HepG2 (cell line): ENCODE data around the gene MOB3C. TPM values are rescaled to one million over a fixed set of nuclear protein-coding genes. Genes with fewer than 3 reads are reported as not detected.

Experiments
- ATAC-seq: fragments of 200-7000 bp; cut with Tn5 transposase; 3 replicates; pipeline ENCODE4 v1.9.1; 2020; ENCODE audit warnings: mild to moderate bottlenecking, moderate library complexity
- BruUV-seq: library from RNA; stranded (reverse); fragments of 400-500 nt; replicated peaks from 2 replicates; lab custom pipeline; 2021; lab: Mats Ljungman, UMichigan
- CTCF ChIA-PET: fragments of 300-600 bp; formaldehyde crosslinking; extraction: SDS; loops from one replicate; lab custom pipeline; 2021; ENCODE audit warnings: low total read pairs, inconsistent platforms, low intra/inter-chr PET ratio; lab: Yijun Ruan, JAX
- POLR2A ChIA-PET: fragments of 350-600 bp; sonication (Branson Sonifier 250); formaldehyde crosslinking; loops from one replicate; lab custom pipeline; 2020; ENCODE audit warnings: antibody characterized with exemption, inconsistent platforms; lab: Yijun Ruan, JAX
- DNase-seq: peaks from one replicate; pipeline ENCODE4 v3.0.0-alpha.2; 2015; ENCODE audit warnings: low spot score
- FAIRE-seq: peaks from 3 replicates; lab custom pipeline; 2011; peaks lifted over from hg19 to GRCh38; lab: Jason Lieb, UNC
- H2AFZ ChIP-seq: one replicate; pipeline ENCODE4 v1.6.1; 2011; ENCODE audit warnings: low read length, inconsistent platforms
- H3K27ac ChIP-seq: fragments of 300-600 bp; 3 replicates; pipeline ENCODE4 v1.8.0; 2011; ENCODE audit warnings: mixed run types, mild to moderate bottlenecking, mixed read lengths, low read length, inconsistent platforms; ENCODE audit not compliant: insufficient read depth; ENCODE audit errors: extremely low read length
- H3K27me3 ChIP-seq, 2 experiments: fragments of 200-600 bp in 1 of 2; 2 replicates in 1 of 2; 3 replicates in 1 of 2; pipeline versions ENCODE4 v1.6.0 to v1.8.0; 2011; ENCODE audit warnings: low read length in 2 of 2, mild to moderate bottlenecking in 2 of 2, moderate library complexity in 2 of 2, inconsistent platforms in 1 of 2; ENCODE audit not compliant: insufficient read depth in 2 of 2, control insufficient read depth in 1 of 2
- H3K36me3 ChIP-seq, 2 experiments: fragments of 200-600 bp in 1 of 2; replicated peaks in 1 of 2; 2 replicates in 1 of 2; 3 replicates in 1 of 2; pipeline versions ENCODE4 v1.5.1 to v1.8.0; 2011; ENCODE audit warnings: low read length in 2 of 2, inconsistent platforms in 1 of 2; ENCODE audit not compliant: insufficient read depth in 2 of 2, control insufficient read depth in 1 of 2
- H3K4me1 ChIP-seq: 2 replicates; pipeline ENCODE4 v1.5.1; 2012; ENCODE audit warnings: low read length, inconsistent platforms; ENCODE audit not compliant: insufficient read depth
- H3K4me2 ChIP-seq: 2 replicates; pipeline ENCODE4 v1.6.0; 2011; ENCODE audit warnings: low read depth, low read length, inconsistent platforms
- H3K4me3 ChIP-seq, 3 experiments: fragments of 200-600 bp in 1 of 3; sonication (generic), shearing (Covaris generic) in 1 of 3; replicated peaks in 1 of 3; 2 replicates each; pipeline ENCODE4 v1.5.1; 2011 to 2016; ENCODE audit warnings: low read length in 3 of 3, inconsistent platforms in 2 of 3, low read depth in 2 of 3, mild to moderate bottlenecking in 2 of 3, control low read depth in 1 of 3, mixed read lengths in 1 of 3; ENCODE audit not compliant: insufficient read depth in 1 of 3
- H3K79me2 ChIP-seq: one replicate; pipeline ENCODE4 v1.6.1; 2011; ENCODE audit warnings: low read length, inconsistent platforms; ENCODE audit not compliant: insufficient read depth
- H3K9ac ChIP-seq: 2 replicates; pipeline ENCODE4 v1.6.0; 2011; ENCODE audit warnings: mild to moderate bottlenecking, low read depth, low read length, inconsistent platforms; ENCODE audit not compliant: insufficient read depth
- H3K9me3 ChIP-seq: 2 replicates; pipeline ENCODE4 v1.5.1; 2012; ENCODE audit warnings: mild to moderate bottlenecking, low read length
- H4K20me1 ChIP-seq: 2 replicates; pipeline ENCODE4 v1.6.0; 2011; ENCODE audit warnings: inconsistent platforms, mild to moderate bottlenecking, low read length, moderate library complexity; ENCODE audit not compliant: insufficient read depth
- AGO2 ChIP-seq: fragments of 200-400 bp; formaldehyde crosslinking; optimal IDR thresholded peaks from 2 replicates; pipeline ENCODE3; 2017; ENCODE audit warnings: mild to moderate bottlenecking, low read depth, low read length, moderate library complexity
- CBX2 ChIP-seq, 2 experiments: fragments of 200-600 bp in 1 of 2; sonication (generic); formaldehyde crosslinking in 1 of 2; IDR thresholded peaks; 2 replicates each; pipeline versions ENCODE4 v1.7.0 to v1.8.1; 2018 to 2022; ENCODE audit warnings: low read depth in 2 of 2, low read length in 1 of 2, mild to moderate bottlenecking in 1 of 2, missing genetic modification reagents in 1 of 2
- CHD2 ChIP-seq: IDR thresholded peaks from 2 replicates; pipeline ENCODE4 v1.6.1; 2011; ENCODE audit warnings: low read depth, low read length, improper control_type of control experiment
- IRX3 ChIP-seq: sonication (generic); formaldehyde crosslinking; IDR thresholded peaks from 2 replicates; pipeline ENCODE4 v1.8.1; 2023; ENCODE audit warnings: mild to moderate bottlenecking, low read depth, missing genetic modification reagents, borderline replicate concordance
- MTA3 ChIP-seq: sonication (generic); formaldehyde crosslinking; IDR thresholded peaks from 2 replicates; pipeline ENCODE4 v1.4.0; 2020; ENCODE audit warnings: missing genetic modification reagents
- MXD1 ChIP-seq: sonication (generic); formaldehyde crosslinking; IDR thresholded peaks from 2 replicates; pipeline ENCODE4 v1.4.0; 2020; ENCODE audit warnings: mild to moderate bottlenecking, missing genetic modification reagents
- PCBP2 ChIP-seq: fragments of 200-400 bp; formaldehyde crosslinking; optimal IDR thresholded peaks from 2 replicates; pipeline ENCODE3; 2018; ENCODE audit warnings: low read length, low read depth; ENCODE audit not compliant: poor library complexity, severe bottlenecking
- PPARG ChIP-seq: conservative IDR thresholded peaks from 2 replicates; pipeline ENCODE4 v1.6.1; 2016; ENCODE audit warnings: missing biosample characterization, missing genetic modification reagents
- PREB ChIP-seq: sonication (generic); formaldehyde crosslinking; IDR thresholded peaks from 2 replicates; pipeline ENCODE4 v1.4.0; 2020; ENCODE audit warnings: missing genetic modification reagents
- RFXAP ChIP-seq: sonication (generic); formaldehyde crosslinking; IDR thresholded peaks from 2 replicates; pipeline ENCODE4 v1.4.0; 2020; ENCODE audit warnings: missing genetic modification reagents, borderline replicate concordance
- ZBTB2 ChIP-seq: sonication (generic); formaldehyde crosslinking; IDR thresholded peaks from 2 replicates; pipeline ENCODE4 v1.8.0; 2022; ENCODE audit warnings: low read depth, missing genetic modification reagents
- ZNF362 ChIP-seq: sonication (generic); formaldehyde crosslinking; IDR thresholded peaks from 2 replicates; pipeline ENCODE4 v1.4.0; 2020; ENCODE audit warnings: missing genetic modification reagents, mild to moderate bottlenecking, borderline replicate concordance
- ZNF616 ChIP-seq: sonication (generic); formaldehyde crosslinking; IDR thresholded peaks from 2 replicates; pipeline ENCODE4 v1.5.0; 2020; ENCODE audit warnings: low read depth, mild to moderate bottlenecking, missing genetic modification reagents
- ZNF737 ChIP-seq: sonication (generic); formaldehyde crosslinking; IDR thresholded peaks from 2 replicates; pipeline ENCODE4 v1.5.0; 2020; ENCODE audit warnings: missing genetic modification reagents, mild to moderate bottlenecking, borderline replicate concordance
- whole genome bisulfite sequencing: methylation state at CpG from one replicate; pipeline ENCODE4 v1.1.6; 2017; ENCODE audit warnings: low lambda C conversion rate; 5-methylcytosine and 5-hydroxymethylcytosine counted together
- in situ Hi-C: cut with HindIII; loops from 2 replicates; pipeline ENCODE4 v1.10.0; 2017; ENCODE audit warnings: low pct_unique_long_range_greater_than_20kb; ENCODE audit not compliant: extremely low pct_ligation_motif_present
- intact Hi-C: fragments of 100-400 bp; cut with micrococcal nuclease; formaldehyde crosslinking; loops from one replicate; pipeline ENCODE4 v1.10.0; 2022; ENCODE audit not compliant: unreplicated experiment
- polyA plus RNA-seq, 8 experiments: library from polyadenylated mRNA; depleted of rRNA in 3 of 8; stranded (reverse) in 7 of 8; unstranded in 1 of 8; fragments of >200 nt; fragmentation: Illumina TruSeq in 4 of 8; extraction: Trizol in 4 of 8; gene quantifications; 2 replicates each; pipeline versions ENCODE4 v1.2.1 to v1.2.3, GENCODE V29; 2011 to 2016; ENCODE audit warnings: low read depth in 4 of 8, missing spikeins in 1 of 8, mixed read lengths in 1 of 8; ENCODE audit not compliant: insufficient read depth in 1 of 8
- total RNA-seq, 5 experiments: library from RNA; depleted of rRNA; stranded (reverse); fragments of >200 nt; fragmentation: Illumina TruSeq; extraction: Trizol; gene quantifications; 2 replicates each; pipeline ENCODE4 v1.2.3, GENCODE V29; 2016; ENCODE audit warnings: low read depth in 1 of 5

Gene MOB3C
- total and polyA plus RNA-seq, 2 of the 13 experiments (the other 11 are each of a cell fraction or from before 2014, with no cell fraction given) = 3.5 to 4.1 TPM

- no peak for DNase-seq
- WGBS = 96% methylated on average over 3 of the region's 3 CpGs
These were observed 33.9 kb upstream of the MOB3C start for GRCh38 chr1:46650491-46650890.

GRCh38 chr1:46649764-46650163 is 33.2 kb upstream of the MOB3C start:
- no peaks in the 10 kb centered on the region; a peak in 1 of 5 replicates for H3K27me3 ChIP-seq
- H3K36me3 ChIP-seq = peaks cover 6 to 35% of the 10 kb centered on the region in 2 experiments
- no peak overlapping the region for H3K9ac ChIP-seq
- H3K4me2 ChIP-seq = no peak overlapping the region
- POLR2A ChIA-PET = no interaction called here
- CTCF ChIA-PET = no interaction called here
- in situ Hi-C loops = no loop called here
- 94% methylated on average over 2 of the region's 2 CpGs for WGBS
- H3K4me1 ChIP-seq = no peaks in the 10 kb centered on the region
- H3K9me3 ChIP-seq = no peaks in the 10 kb centered on the region; the same call in 1 of the 2 replicates
- FAIRE-seq (no peak), ATAC-seq (no peak), DNase-seq (no peak)
- intact Hi-C loops = no loop called here
- H4K20me1 ChIP-seq = no peaks in the 10 kb centered on the region
- H3K27ac ChIP-seq = no peak overlapping the region
- no peak for TF ChIP-seq ZNF362 (CRISPR knock-in tag)
- no peak for TF ChIP-seq ZBTB2 (CRISPR knock-in tag)
- TF ChIP-seq IRX3 = no peak
- TF ChIP-seq PPARG = no peak
- TF ChIP-seq PREB = no peak
- no peak for TF ChIP-seq MXD1 (CRISPR knock-in tag)
- H3K4me3 ChIP-seq = no peak overlapping the region
- H3K79me2 ChIP-seq = no peaks in the 10 kb centered on the region
- H2AFZ ChIP-seq = no peak overlapping the region
- no TSS peak for BruUV-seq

More at GRCh38 chr1:46650491-46650890, 33.9 kb upstream of the MOB3C start:
- no peak for TF ChIP-seq AGO2
- TF ChIP-seq RFXAP = no peak
- TF ChIP-seq ZNF616 (CRISPR knock-in tag) = no peak
- no peak for TF ChIP-seq PCBP2
- no peak for TF ChIP-seq CBX2 (IDR thresholded peaks at IDR 0.05; ENCODE audit: low read depth, low read length)
- TF ChIP-seq CBX2 (CRISPR knock-in tag; IDR thresholded peaks at IDR 0.05; ENCODE audit: low read depth) = no peak
- TF ChIP-seq MTA3 (CRISPR knock-in tag) = no peak
- no peak for TF ChIP-seq CHD2
- no peak for TF ChIP-seq ZNF737 (CRISPR knock-in tag)
- Histone ChIP-seq H3K79me2 (no peaks in the 10 kb centered on the region), H3K9ac (no peak overlapping the region), H3K4me2 (no peak overlapping the region), H3K27me3 (no peaks in the 10 kb centered on the region; a peak in 1 of 5 replicates), H3K4me3 (no peak overlapping the region), H3K36me3 (peaks cover 6 to 35% of the 10 kb centered on the region in 2 experiments), H4K20me1 (no peaks in the 10 kb centered on the region), H3K27ac (no peak overlapping the region), H2AFZ (no peak overlapping the region), H3K4me1 (no peaks in the 10 kb centered on the region), H3K9me3 (no peaks in the 10 kb centered on the region; the same call in 1 of the 2 replicates)
- ChIA-PET POLR2A (no interaction called here), CTCF (no interaction called here)
- FAIRE-seq (no peak), ATAC-seq (no peak)
- in situ Hi-C loops (no loop called here), intact Hi-C loops (no loop called here)
- BruUV-seq = no TSS peak
